Left kidney (tissue), 2 donors: ENCODE results near the gene SMARCAL1. TPM values are rescaled to one million over a fixed set of nuclear protein-coding genes. Genes with fewer than 3 reads are reported as not detected.
A peak's percentile ranks its signal among the peaks of the same experiment; 100 is the strongest.

Source experiments
- DNase-seq: peaks from one replicate; pipeline ENCODE4 v3.0.0-alpha.2; 2013
- polyA plus RNA-seq: library from polyadenylated mRNA; unstranded; fragments of 120-200 nt; gene quantifications from one replicate; pipeline ENCODE4 v1.2.1, GENCODE V29; 2013; ENCODE audit not compliant: insufficient read length

SMARCAL1 gene
- polyA plus RNA-seq, 1 donor = 30.3 TPM

GRCh38 chr2:216474925-216475670 is 62.8 kb downstream of the SMARCAL1 start:
- no peak for DNase-seq

GRCh38 chr2:216475767-216476166 is 63.5 kb downstream of the SMARCAL1 start:
- DNase-seq = no peak

GRCh38 chr2:216477283-216478035 is 65.2 kb downstream of the SMARCAL1 start:
- DNase-seq = no peak

- no peak for DNase-seq
These were observed 65.9 kb downstream of the SMARCAL1 start for GRCh38 chr2:216478151-216478550.

- DNase-seq = no peak
These were observed 66.5 kb downstream of the SMARCAL1 start for GRCh38 chr2:216478791-216479190.

- DNase-seq = no peak
These were observed 67.9 kb downstream of the SMARCAL1 start for GRCh38 chr2:216480221-216480620.

- no peak for DNase-seq
These were observed 70.4 kb downstream of the SMARCAL1 start for GRCh38 chr2:216482640-216483039.

- DNase-seq = no peak
These were observed 73.0 kb downstream of the SMARCAL1 start for GRCh38 chr2:216485237-216485636.

- no peak for DNase-seq
These were observed 73.5 kb downstream of the SMARCAL1 start for GRCh38 chr2:216485745-216486144.

GRCh38 chr2:216486271-216486670 is 74.0 kb downstream of the SMARCAL1 start:
- DNase-seq = no peak

GRCh38 chr2:216486708-216487107 is 74.4 kb downstream of the SMARCAL1 start:
- no peak for DNase-seq

- DNase-seq = no peak
These were observed 77.8 kb downstream of the SMARCAL1 start for GRCh38 chr2:216490061-216490460.

GRCh38 chr2:216491793-216492596 is 79.7 kb downstream of the SMARCAL1 start:
- DNase-seq = peak; percentile 36

GRCh38 chr2:216492597-216493333 is 80.5 kb downstream of the SMARCAL1 start:
- DNase-seq = peak; percentile 22

GRCh38 chr2:216493334-216493685 is 81.0 kb downstream of the SMARCAL1 start:
- no peak for DNase-seq

- DNase-seq = no peak
These were observed 83.4 kb downstream of the SMARCAL1 start for GRCh38 chr2:216495656-216496055.

GRCh38 chr2:216497382-216498069 is 85.2 kb downstream of the SMARCAL1 start:
- no peak for DNase-seq

- peak; percentile 21 for DNase-seq
These were observed 85.7 kb downstream of the SMARCAL1 start for GRCh38 chr2:216498070-216498378.

GRCh38 chr2:216498379-216499352 is 86.4 kb downstream of the SMARCAL1 start, which contains the start of gene RPL37A:
Gene RPL37A (plus strand): TSS chr2:216498844. CDS start chr2:216498875, 31 bp downstream.
- peak; percentile 97 for DNase-seq

- DNase-seq = no peak
These were observed 87.4 kb downstream of the SMARCAL1 start for GRCh38 chr2:216499641-216500218.
